Suprapubic skin (tissue), 4 donors: ENCODE data around the gene ZBTB45.

Experiments used
- CTCF ChIP-seq, 2 donors: fragments of 200-600 bp in 1 of 2; fragments of 450-650 bp in 1 of 2; sonication (generic) in 1 of 2; IDR thresholded peaks; one replicate each; pipeline ENCODE4 v1.5.1; 2016 to 2019; ENCODE audit warnings: antibody characterized with exemption in 2 of 2, mild to moderate bottlenecking in 1 of 2, moderate library complexity in 1 of 2
- EP300 ChIP-seq: sonication (generic); formaldehyde crosslinking; IDR thresholded peaks from one replicate; pipeline ENCODE4 v1.6.1; 2017; ENCODE audit warnings: antibody characterized with exemption
- POLR2A ChIP-seq, 2 donors: fragments of 450-650 bp; IDR thresholded peaks; one replicate each; pipeline ENCODE4 v1.6.1; 2017; ENCODE audit warnings: antibody characterized with exemption in 2 of 2, mild to moderate bottlenecking in 2 of 2, moderate library complexity in 2 of 2
- POLR2AphosphoS5 ChIP-seq, 3 donors: sonication (generic); formaldehyde crosslinking; IDR thresholded peaks; one replicate each; pipeline ENCODE4 v1.6.1; 2017; ENCODE audit warnings: antibody characterized with exemption in 3 of 3

GRCh38 chr19:58469241-58470013, 50.2 kb downstream of the ZBTB45 start:
- TF ChIP-seq CTCF (IDR thresholded peaks at IDR 0.05) (no peak), POLR2A (IDR thresholded peaks at IDR 0.05) (no peak), EP300 (no peak), POLR2AphosphoS5 (IDR thresholded peaks at IDR 0.05) (no peak)
